ENCODE data around the gene AK4.
A peak's percentile ranks its signal among the peaks of the same experiment; 100 is the strongest.

AK4 gene

GRCh38 chr1:65247419-65248359 is 99.7 kb downstream of the AK4 start:
- Histone ChIP-seq H3K27me3 (ENCODE audit: control insufficient read depth in 3 of 3, insufficient read depth in 3 of 3, low read depth in 1 of 3, low read length in 3 of 3) (no peaks in the 10 kb centered on the region), H3K4me3 (ENCODE audit: low read length in 2 of 2) (no peak overlapping the region), H3K4me2 (ENCODE audit: insufficient read depth, low read length, poor library complexity, severe bottlenecking) (no peak overlapping the region), H3K36me3 (replicated peaks in 1 of 2; ENCODE audit: control insufficient read depth in 2 of 2, insufficient read depth in 2 of 2, low read length in 2 of 2) (no peaks in the 10 kb centered on the region), H2AFZ (ENCODE audit: low read length) (no peak overlapping the region), H3K23ac (ENCODE audit: low read depth, low read length, poor library complexity) (no peak overlapping the region), H2BK15ac (ENCODE audit: low read length) (no peak overlapping the region), H3K14ac (ENCODE audit: low read length) (no peak overlapping the region), H2AK5ac (ENCODE audit: low read depth, low read length) (no peak overlapping the region), H3K9me3 (replicated peaks in 1 of 2; ENCODE audit: control insufficient read depth in 2 of 2, insufficient read depth in 1 of 2, low read depth in 1 of 2, low read length in 2 of 2) (no peaks in the 10 kb centered on the region), H3K4ac (ENCODE audit: low read length) (no peak overlapping the region), H4K91ac (ENCODE audit: low read depth, low read length, poor library complexity) (no peak overlapping the region), H4K8ac (ENCODE audit: low read depth, low read length) (no peak overlapping the region), H3K27ac (replicated peaks; ENCODE audit: low read length) (no peak overlapping the region), H2BK12ac (ENCODE audit: low read length) (no peak overlapping the region), H3K18ac (ENCODE audit: low read length) (no peak overlapping the region), H2BK120ac (ENCODE audit: low read depth, low read length) (no peak overlapping the region), H2BK5ac (ENCODE audit: low read length) (no peak overlapping the region), H3K4me1 (ENCODE audit: control insufficient read depth in 2 of 2, insufficient read depth in 1 of 2, low read depth in 1 of 2, low read length in 2 of 2) (no peaks in the 10 kb centered on the region), H3K79me1 (ENCODE audit: low read depth, low read length) (no peaks in the 10 kb centered on the region), H3K9ac (ENCODE audit: low read depth, low read length, poor library complexity) (no peak overlapping the region)
- no CpG with 5 or more reads among the region's 4 CpGs for whole genome bisulfite sequencing, 2 donors (ENCODE audit: extremely low coverage in 2 of 2, insufficient read length in 2 of 2, insufficient replicate concordance in 1 of 2)
- no peak for DNase-seq (ENCODE audit: low spot score)

GRCh38 chr1:65250826-65251225 is 102.8 kb downstream of the AK4 start:
- H3K18ac ChIP-seq (ENCODE audit: low read length): no peak overlapping the region
- H3K79me1 ChIP-seq (ENCODE audit: low read depth, low read length): peaks cover 2% of the 10 kb centered on the region
- H3K9ac ChIP-seq (ENCODE audit: low read depth, low read length, poor library complexity): no peak overlapping the region
- peaks cover 0 to 17% (median 0%) of the 10 kb centered on the region in 3 experiments for H3K27me3 ChIP-seq (ENCODE audit: control insufficient read depth in 3 of 3, insufficient read depth in 3 of 3, low read depth in 1 of 3, low read length in 3 of 3)
- no peak overlapping the region for H2AFZ ChIP-seq (ENCODE audit: low read length)
- H3K9me3 ChIP-seq (replicated peaks in 1 of 2; ENCODE audit: control insufficient read depth in 2 of 2, insufficient read depth in 1 of 2, low read depth in 1 of 2, low read length in 2 of 2): no peaks in the 10 kb centered on the region
- no peak overlapping the region for H4K91ac ChIP-seq (ENCODE audit: low read depth, low read length, poor library complexity)
- H4K8ac ChIP-seq (ENCODE audit: low read depth, low read length): no peak overlapping the region
- no peak overlapping the region for H3K4me3 ChIP-seq (ENCODE audit: low read length in 2 of 2)
- no peak overlapping the region for H3K14ac ChIP-seq (ENCODE audit: low read length)
- no peak overlapping the region for H3K23ac ChIP-seq (ENCODE audit: low read depth, low read length, poor library complexity)
- no peak overlapping the region for H2BK15ac ChIP-seq (ENCODE audit: low read length)
- H2BK5ac ChIP-seq (ENCODE audit: low read length): no peak overlapping the region
- H3K4me1 ChIP-seq (ENCODE audit: control insufficient read depth in 2 of 2, insufficient read depth in 1 of 2, low read depth in 1 of 2, low read length in 2 of 2): peaks cover 3 to 5% of the 10 kb centered on the region in 2 donors
- H2AK5ac ChIP-seq (ENCODE audit: low read depth, low read length): no peak overlapping the region
- H2BK12ac ChIP-seq (ENCODE audit: low read length): no peak overlapping the region
- no peak overlapping the region for H3K27ac ChIP-seq (replicated peaks; ENCODE audit: low read length)
- H3K4ac ChIP-seq (ENCODE audit: low read length): no peak overlapping the region
- no peaks in the 10 kb centered on the region for H3K36me3 ChIP-seq (replicated peaks in 1 of 2; ENCODE audit: control insufficient read depth in 2 of 2, insufficient read depth in 2 of 2, low read length in 2 of 2)
- DNase-seq (ENCODE audit: low spot score): no peak
- no peak overlapping the region for H2BK120ac ChIP-seq (ENCODE audit: low read depth, low read length)
- no CpG with 5 or more reads among the region's 2 CpGs for WGBS, 2 donors (ENCODE audit: extremely low coverage in 2 of 2, insufficient read length in 2 of 2, insufficient replicate concordance in 1 of 2)
- H3K4me2 ChIP-seq (ENCODE audit: insufficient read depth, low read length, poor library complexity, severe bottlenecking): no peak overlapping the region

- H4K91ac ChIP-seq (ENCODE audit: low read depth, low read length, poor library complexity): no peak overlapping the region
- no peaks in the 10 kb centered on the region for H3K36me3 ChIP-seq (replicated peaks in 1 of 2; ENCODE audit: control insufficient read depth in 2 of 2, insufficient read depth in 2 of 2, low read length in 2 of 2)
- H3K79me1 ChIP-seq (ENCODE audit: low read depth, low read length): peaks cover 2% of the 10 kb centered on the region
- H3K27ac ChIP-seq (replicated peaks; ENCODE audit: low read length): no peak overlapping the region
- no CpG with 5 or more reads among the region's 15 CpGs for WGBS, 2 donors (ENCODE audit: extremely low coverage in 2 of 2, insufficient read length in 2 of 2, insufficient replicate concordance in 1 of 2)
- H2BK5ac ChIP-seq (ENCODE audit: low read length): no peak overlapping the region
- H3K23ac ChIP-seq (ENCODE audit: low read depth, low read length, poor library complexity): peak overlapping the region; percentile 27
- no peak overlapping the region for H3K14ac ChIP-seq (ENCODE audit: low read length)
- H3K18ac ChIP-seq (ENCODE audit: low read length): no peak overlapping the region
- H3K27me3 ChIP-seq (ENCODE audit: control insufficient read depth in 3 of 3, insufficient read depth in 3 of 3, low read depth in 1 of 3, low read length in 3 of 3): peaks cover 0 to 24% (median 0%) of the 10 kb centered on the region in 3 experiments
- H2AFZ ChIP-seq (ENCODE audit: low read length): peak overlapping the region; percentile 97
- H3K4me1 ChIP-seq (ENCODE audit: control insufficient read depth in 2 of 2, insufficient read depth in 1 of 2, low read depth in 1 of 2, low read length in 2 of 2): peaks cover 4 to 5% of the 10 kb centered on the region in 2 donors
- DNase-seq (ENCODE audit: low spot score): no peak
- no peak overlapping the region for H3K4ac ChIP-seq (ENCODE audit: low read length)
- H2AK5ac ChIP-seq (ENCODE audit: low read depth, low read length): no peak overlapping the region
- H3K4me2 ChIP-seq (ENCODE audit: insufficient read depth, low read length, poor library complexity, severe bottlenecking): peak overlapping the region; percentile 71
- H3K9ac ChIP-seq (ENCODE audit: low read depth, low read length, poor library complexity): no peak overlapping the region
- no peak overlapping the region for H2BK15ac ChIP-seq (ENCODE audit: low read length)
- peak overlapping the region; percentile 57 to 81 for H3K4me3 ChIP-seq (ENCODE audit: low read length in 2 of 2)
- no peaks in the 10 kb centered on the region for H3K9me3 ChIP-seq (replicated peaks in 1 of 2; ENCODE audit: control insufficient read depth in 2 of 2, insufficient read depth in 1 of 2, low read depth in 1 of 2, low read length in 2 of 2)
- no peak overlapping the region for H2BK12ac ChIP-seq (ENCODE audit: low read length)
- H4K8ac ChIP-seq (ENCODE audit: low read depth, low read length): no peak overlapping the region
- no peak overlapping the region for H2BK120ac ChIP-seq (ENCODE audit: low read depth, low read length)
Measured at GRCh38 chr1:65253800-65254319, 105.9 kb downstream of the AK4 start.

GRCh38 chr1:65254320-65255034 is 106.5 kb downstream of the AK4 start:
- H3K27me3 ChIP-seq (ENCODE audit: control insufficient read depth in 3 of 3, insufficient read depth in 3 of 3, low read depth in 1 of 3, low read length in 3 of 3): peaks cover 0 to 25% (median 0%) of the 10 kb centered on the region in 3 experiments

More at GRCh38 chr1:65254320-65255034, 106.5 kb downstream of the AK4 start:
- peak overlapping the region; percentile 96 for H3K9ac ChIP-seq (ENCODE audit: low read depth, low read length, poor library complexity)
- peak overlapping the region; percentile 41 for H2BK120ac ChIP-seq (ENCODE audit: low read depth, low read length)
- peaks cover 2% of the 10 kb centered on the region for H3K79me1 ChIP-seq (ENCODE audit: low read depth, low read length)
- H2BK12ac ChIP-seq (ENCODE audit: low read length): no peak overlapping the region
- no peak overlapping the region for H2BK5ac ChIP-seq (ENCODE audit: low read length)
- H3K14ac ChIP-seq (ENCODE audit: low read length): no peak overlapping the region
- WGBS, 2 donors (ENCODE audit: extremely low coverage in 2 of 2, insufficient read length in 2 of 2, insufficient replicate concordance in 1 of 2): no CpG with 5 or more reads among the region's 88 CpGs
- H4K8ac ChIP-seq (ENCODE audit: low read depth, low read length): no peak overlapping the region
- H3K36me3 ChIP-seq (replicated peaks in 1 of 2; ENCODE audit: control insufficient read depth in 2 of 2, insufficient read depth in 2 of 2, low read length in 2 of 2): no peaks in the 10 kb centered on the region
- peak overlapping the region; percentile 57 to 84 for H3K4me3 ChIP-seq (ENCODE audit: low read length in 2 of 2)
- peak overlapping the region; percentile 34 for H2BK15ac ChIP-seq (ENCODE audit: low read length)
- H2AK5ac ChIP-seq (ENCODE audit: low read depth, low read length): no peak overlapping the region
- H2AFZ ChIP-seq (ENCODE audit: low read length): peak overlapping the region; percentile 97
- H3K23ac ChIP-seq (ENCODE audit: low read depth, low read length, poor library complexity): peak overlapping the region; percentile 38
- peak; percentile 75 for DNase-seq (ENCODE audit: low spot score)
- H3K4me2 ChIP-seq (ENCODE audit: insufficient read depth, low read length, poor library complexity, severe bottlenecking): peak overlapping the region; percentile 71
- H3K9me3 ChIP-seq (replicated peaks in 1 of 2; ENCODE audit: control insufficient read depth in 2 of 2, insufficient read depth in 1 of 2, low read depth in 1 of 2, low read length in 2 of 2): no peaks in the 10 kb centered on the region
- no peak overlapping the region for H3K27ac ChIP-seq (replicated peaks; ENCODE audit: low read length)
- H3K4me1 ChIP-seq (ENCODE audit: control insufficient read depth in 2 of 2, insufficient read depth in 1 of 2, low read depth in 1 of 2, low read length in 2 of 2): peaks cover 4 to 5% of the 10 kb centered on the region in 2 donors
- no peak overlapping the region for H3K4ac ChIP-seq (ENCODE audit: low read length)
- peak overlapping the region; percentile 82 for H3K18ac ChIP-seq (ENCODE audit: low read length)
- no peak overlapping the region for H4K91ac ChIP-seq (ENCODE audit: low read depth, low read length, poor library complexity)
